HFFc6 (cell line): ENCODE results near the gene OOSP3. TPM values are rescaled to one million over a fixed set of nuclear protein-coding genes. Genes with fewer than 3 reads are reported as not detected.

Experiments
- DNase-seq: peaks from one replicate; pipeline ENCODE4 v3.0.0-alpha.2; 2018
- H3K27ac Mint-ChIP-seq: 2 replicates; pipeline ENCODE4 v1.8.0; 2020; ENCODE audit warnings: mild to moderate bottlenecking, mixed read lengths
- H3K27me3 Mint-ChIP-seq: 2 replicates; pipeline ENCODE4 v1.8.0; 2021; ENCODE audit warnings: mild to moderate bottlenecking, moderate library complexity, mixed read lengths; ENCODE audit not compliant: insufficient read depth
- H3K36me3 Mint-ChIP-seq: 2 replicates; pipeline ENCODE4 v1.8.0; 2021; ENCODE audit warnings: low read depth, mixed read lengths
- H3K4me1 Mint-ChIP-seq: 2 replicates; pipeline ENCODE4 v1.8.0; 2020; ENCODE audit warnings: low read depth, mixed read lengths
- H3K4me3 Mint-ChIP-seq: 2 replicates; pipeline ENCODE4 v1.8.0; 2020; ENCODE audit warnings: mild to moderate bottlenecking, moderate library complexity, mixed read lengths
- H3K9me3 Mint-ChIP-seq: 2 replicates; pipeline ENCODE4 v1.8.0; 2020; ENCODE audit warnings: mild to moderate bottlenecking, mixed read lengths
- CTCF ChIP-seq: fragments of 200-600 bp; sonication (generic); IDR thresholded peaks from 2 replicates; pipeline ENCODE4 v1.5.0; 2021; ENCODE audit warnings: antibody characterized with exemption, mild to moderate bottlenecking
- total RNA-seq, 6 experiments: library from RNA; stranded (reverse); fragmentation: NEBNext Ultra II Directional; extraction: Animal tissue kit (Norgen Biotek cat#: 25700); gene quantifications; 2 replicates in 1 of 6; 3 replicates in 5 of 6; pipeline ENCODE4 v1.2.3, GENCODE V29; 2021

The OOSP3 gene
- total RNA-seq, 6 experiments from 2014 or later: not detected

GRCh38 chr11:59938132-59938531 is 59.5 kb downstream of the OOSP3 start, which contains the start of gene OOSP1:
OOSP1 (plus strand) TSS chr11:59938432; CDS start chr11:59938455, 23 bp downstream.
- H3K27ac Mint-ChIP-seq: no peak within 1 kb of the TSS
- no peaks in the 10 kb centered on the region for H3K4me1 Mint-ChIP-seq
- no peak within 1 kb of the TSS for H3K4me3 Mint-ChIP-seq
- no peak for TF ChIP-seq CTCF
- no peak for DNase-seq
- H3K27me3 Mint-ChIP-seq: no peaks in the 10 kb centered on the region; the same call in 1 of the 2 replicates
- no peaks in the 10 kb centered on the region; the same call in 1 of the 2 replicates for H3K9me3 Mint-ChIP-seq
- H3K36me3 Mint-ChIP-seq: no peaks in the 10 kb centered on the region

GRCh38 chr11:59938718-59939117 is 60.1 kb downstream of the OOSP3 start:
- no peak overlapping the region for H3K4me3 Mint-ChIP-seq
- DNase-seq: no peak
- H3K36me3 Mint-ChIP-seq: no peaks in the 10 kb centered on the region
- no peaks in the 10 kb centered on the region; the same call in 1 of the 2 replicates for H3K27me3 Mint-ChIP-seq
- TF ChIP-seq CTCF: no peak
- H3K9me3 Mint-ChIP-seq: no peaks in the 10 kb centered on the region; the same call in 1 of the 2 replicates
- no peaks in the 10 kb centered on the region for H3K4me1 Mint-ChIP-seq
- H3K27ac Mint-ChIP-seq: no peak overlapping the region

- H3K4me1 Mint-ChIP-seq: no peaks in the 10 kb centered on the region
- no peak overlapping the region for H3K4me3 Mint-ChIP-seq
- no peak overlapping the region for H3K27ac Mint-ChIP-seq
These were observed 60.9 kb downstream of the OOSP3 start for GRCh38 chr11:59939482-59939881.

GRCh38 chr11:59941091-59941490 is 62.5 kb downstream of the OOSP3 start:
- Mint-ChIP-seq H3K9me3 (no peaks in the 10 kb centered on the region; the same call in 1 of the 2 replicates), H3K27me3 (no peaks in the 10 kb centered on the region; the same call in 1 of the 2 replicates), H3K27ac (no peak overlapping the region), H3K36me3 (no peaks in the 10 kb centered on the region), H3K4me3 (no peak overlapping the region), H3K4me1 (no peaks in the 10 kb centered on the region)
- DNase-seq: no peak
- TF ChIP-seq CTCF: no peak

More at GRCh38 chr11:59939482-59939881, 60.9 kb downstream of the OOSP3 start:
- Mint-ChIP-seq H3K27me3 (no peaks in the 10 kb centered on the region; the same call in 1 of the 2 replicates), H3K9me3 (no peaks in the 10 kb centered on the region; the same call in 1 of the 2 replicates), H3K36me3 (no peaks in the 10 kb centered on the region)
- DNase-seq: no peak
- TF ChIP-seq CTCF: no peak

GRCh38 chr11:59943997-59944714 is 65.6 kb downstream of the OOSP3 start:
- H3K36me3 Mint-ChIP-seq: no peaks in the 10 kb centered on the region
- H3K4me3 Mint-ChIP-seq: no peak overlapping the region
- no peaks in the 10 kb centered on the region for H3K4me1 Mint-ChIP-seq
- H3K27ac Mint-ChIP-seq: no peak overlapping the region
- no peak for DNase-seq
- TF ChIP-seq CTCF: no peak
- H3K27me3 Mint-ChIP-seq: no peaks in the 10 kb centered on the region; the same call in none of the 2 replicates
- H3K9me3 Mint-ChIP-seq: no peaks in the 10 kb centered on the region; the same call in 1 of the 2 replicates
